GM15510 (cell line): ENCODE data around the gene HGS.
A peak's percentile ranks its signal among the peaks of the same experiment; 100 is the strongest.

Experiments used
- POLR2A ChIP-seq: IDR thresholded peaks from 3 replicates; pipeline ENCODE4 v1.6.1; 2011; ENCODE audit warnings: borderline replicate concordance; ENCODE audit not compliant: insufficient read length; ENCODE audit errors: extremely low read depth

Gene HGS

DNA sequence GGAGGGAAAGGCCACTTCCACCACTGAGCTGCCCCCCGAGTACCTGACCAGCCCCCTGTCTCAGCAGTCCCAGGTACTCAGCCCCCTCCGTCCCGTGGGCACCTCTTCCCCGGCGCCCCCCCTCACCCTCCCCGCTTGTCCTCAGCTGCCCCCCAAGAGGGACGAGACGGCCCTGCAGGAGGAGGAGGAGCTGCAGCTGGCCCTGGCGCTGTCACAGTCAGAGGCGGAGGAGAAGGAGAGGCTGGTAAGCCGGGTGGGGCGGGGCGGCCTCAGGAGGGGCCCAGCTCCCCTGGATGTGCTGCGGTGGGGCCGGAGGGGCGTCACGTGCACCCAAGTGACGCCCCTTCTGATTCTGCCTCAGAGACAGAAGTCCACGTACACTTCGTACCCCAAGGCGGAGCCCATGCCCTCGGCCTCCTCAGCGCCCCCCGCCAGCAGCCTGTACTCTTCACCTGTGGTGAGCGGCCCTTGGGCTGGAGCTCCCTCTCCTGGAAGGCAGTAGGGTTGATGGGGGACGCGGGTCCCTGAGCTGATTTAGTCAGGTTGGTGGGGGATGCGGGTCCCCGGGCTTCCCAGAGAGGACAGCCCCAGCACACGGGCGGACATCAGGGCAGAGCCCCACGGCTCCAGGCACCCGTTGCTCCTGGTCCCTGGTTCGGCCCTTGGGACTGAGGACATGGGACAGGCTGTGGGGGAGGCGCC, 9.8 kb downstream of the HGS start:
- TF ChIP-seq POLR2A, result no peak

- TF ChIP-seq POLR2A, result no peak
Observed at GRCh38 chr17:81694810-81695209, 11.0 kb downstream of the HGS start.

GRCh38 chr17:81695211-81695610, 11.4 kb downstream of the HGS start:
- TF ChIP-seq POLR2A, result no peak

- no peak for TF ChIP-seq POLR2A
Observed at GRCh38 chr17:81695801-81696200, 12.0 kb downstream of the HGS start.

DNA sequence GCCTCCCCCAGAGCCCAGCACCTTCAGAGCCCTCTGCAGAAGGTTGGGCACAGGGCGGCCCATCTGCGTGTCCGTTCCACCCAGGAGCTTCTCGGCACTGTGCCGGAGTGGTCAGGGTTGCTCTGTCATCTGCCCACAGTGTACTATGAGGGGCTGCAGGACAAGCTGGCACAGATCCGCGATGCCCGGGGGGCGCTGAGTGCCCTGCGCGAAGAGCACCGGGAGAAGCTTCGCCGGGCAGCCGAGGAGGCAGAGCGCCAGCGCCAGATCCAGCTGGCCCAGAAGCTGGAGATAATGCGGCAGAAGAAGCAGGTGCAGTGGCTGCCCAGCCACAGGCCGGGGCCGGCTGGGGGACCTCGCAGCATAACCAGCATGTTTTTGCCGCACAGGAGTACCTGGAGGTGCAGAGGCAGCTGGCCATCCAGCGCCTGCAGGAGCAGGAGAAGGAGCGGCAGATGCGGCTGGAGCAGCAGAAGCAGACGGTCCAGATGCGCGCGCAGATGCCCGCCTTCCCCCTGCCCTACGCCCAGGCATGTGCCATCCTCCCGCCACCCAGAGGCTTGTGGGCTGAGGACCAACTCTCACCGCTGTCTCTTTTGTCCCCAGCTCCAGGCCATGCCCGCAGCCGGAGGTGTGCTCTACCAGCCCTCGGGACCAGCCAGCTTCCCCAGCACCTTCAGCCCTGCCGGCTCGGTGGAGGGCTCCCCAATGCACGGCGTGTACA, 12.6 kb downstream of the HGS start:
- TF ChIP-seq POLR2A, result no peak

DNA sequence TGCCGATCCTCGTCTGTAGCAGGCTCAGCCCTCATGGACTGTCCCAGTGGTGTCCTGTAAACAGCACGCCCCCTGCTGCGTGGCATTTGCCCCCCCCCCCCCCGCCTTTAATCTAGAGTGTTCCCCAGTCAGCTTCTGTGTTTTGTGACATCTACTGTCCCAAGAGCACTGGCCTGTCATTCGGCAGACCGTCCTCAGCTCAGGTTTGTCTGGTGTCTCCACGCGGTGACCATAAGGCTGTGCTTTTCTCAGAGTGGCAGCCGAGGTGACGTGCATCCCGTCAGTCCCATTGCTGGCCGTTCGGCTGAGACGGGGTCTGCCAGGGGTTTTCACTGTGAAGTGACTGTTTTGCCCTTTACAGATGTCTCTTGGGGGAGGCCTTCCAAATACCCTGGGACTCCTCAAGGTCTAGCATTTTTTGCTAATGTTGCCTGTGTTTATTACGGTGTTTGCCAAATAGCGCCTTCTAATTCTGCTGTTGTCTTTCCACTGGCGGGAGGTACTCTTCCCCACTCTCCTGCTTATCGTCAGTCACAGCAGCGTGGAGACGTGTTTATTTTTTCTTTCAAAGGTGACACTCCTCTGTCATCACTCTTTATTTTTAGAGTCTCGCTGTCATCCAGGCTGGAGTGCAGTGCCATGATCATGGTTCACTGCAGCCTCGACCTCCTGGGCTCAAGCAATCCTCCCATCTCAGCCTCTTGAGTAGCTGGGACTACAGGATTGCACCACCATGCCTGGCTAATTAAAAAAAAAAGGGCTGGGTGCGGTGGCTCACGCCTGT, 13.6 kb downstream of the HGS start:
- TF ChIP-seq POLR2A, result no peak

- TF ChIP-seq POLR2A, result no peak
Observed at GRCh38 chr17:81700353-81701287, 16.8 kb downstream of the HGS start.

GRCh38 chr17:81701288-81702071, 17.7 kb downstream of the HGS start:
- no peak for TF ChIP-seq POLR2A

- TF ChIP-seq POLR2A, result peak; percentile 95
Observed at GRCh38 chr17:81702934-81703746, 19.3 kb downstream of the HGS start, which contains the start of gene MRPL12. Gene MRPL12 (plus strand): TSS chr17:81703367. CDS start chr17:81703502, 135 bp downstream.

- no peak for TF ChIP-seq POLR2A
Observed at GRCh38 chr17:81703747-81704654, 20.2 kb downstream of the HGS start.

GRCh38 chr17:81705518-81706231, 21.9 kb downstream of the HGS start:
- TF ChIP-seq POLR2A, result no peak

- no peak for TF ChIP-seq POLR2A
Observed at GRCh38 chr17:81706232-81706611, 22.4 kb downstream of the HGS start.
